Transverse colon (tissue), 3 donors: ENCODE data around the gene HIPK4.

ENCODE experiments used
- POLR2A ChIP-seq: fragments of 450-650 bp; IDR thresholded peaks from one replicate; pipeline ENCODE4 v1.6.1; 2016; ENCODE audit warnings: antibody characterized with exemption, mild to moderate bottlenecking, moderate library complexity
- TF ChIP-seq, protein P1 (sequence below), 5 experiments: fragments of 200-600 bp in 3 of 5; fragments of 450-650 bp in 2 of 5; sonication (generic) in 3 of 5; IDR thresholded peaks; 1 replicate in 2 of 5; 2 replicates in 3 of 5; pipeline ENCODE4 v1.5.1; 2016 to 2017; ENCODE audit warnings: antibody characterized with exemption in 5 of 5, inconsistent platforms in 3 of 5, mild to moderate bottlenecking in 2 of 5, moderate library complexity in 1 of 5

DNA sequence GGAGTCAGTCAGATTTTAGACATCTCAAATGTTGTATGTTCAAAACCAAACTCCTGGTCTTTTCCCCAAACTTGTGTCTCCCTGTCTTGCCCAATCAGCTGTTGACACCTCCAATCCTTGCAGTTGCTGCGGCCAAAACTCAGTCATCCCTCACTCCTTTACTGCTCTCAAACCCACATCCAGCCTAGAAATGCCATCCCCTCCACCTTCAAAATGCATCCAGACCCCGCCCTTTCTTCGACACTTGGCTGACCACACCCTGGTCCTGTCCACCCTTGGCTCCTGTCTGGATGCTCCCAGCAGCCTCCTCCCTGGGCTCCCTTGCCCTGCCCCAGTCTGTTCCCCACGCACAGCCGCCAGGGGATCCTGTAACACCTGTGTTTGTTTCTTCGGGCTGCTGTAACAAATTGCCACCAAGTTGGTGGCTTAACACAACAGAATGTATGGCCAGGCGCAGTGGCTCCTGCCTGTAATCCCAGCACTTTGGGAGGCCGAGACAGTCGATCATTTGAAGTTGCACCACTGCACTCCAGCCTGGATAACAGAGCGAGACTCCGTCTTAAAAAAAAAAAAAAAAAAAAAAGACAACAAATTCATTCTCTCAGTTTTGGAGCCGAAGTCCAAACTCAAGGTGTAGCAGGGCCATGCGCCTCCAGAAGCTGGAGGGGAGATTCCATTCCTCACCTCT lies 29.8 kb downstream of the HIPK4 start:
- TF ChIP-seq, protein P1, sequence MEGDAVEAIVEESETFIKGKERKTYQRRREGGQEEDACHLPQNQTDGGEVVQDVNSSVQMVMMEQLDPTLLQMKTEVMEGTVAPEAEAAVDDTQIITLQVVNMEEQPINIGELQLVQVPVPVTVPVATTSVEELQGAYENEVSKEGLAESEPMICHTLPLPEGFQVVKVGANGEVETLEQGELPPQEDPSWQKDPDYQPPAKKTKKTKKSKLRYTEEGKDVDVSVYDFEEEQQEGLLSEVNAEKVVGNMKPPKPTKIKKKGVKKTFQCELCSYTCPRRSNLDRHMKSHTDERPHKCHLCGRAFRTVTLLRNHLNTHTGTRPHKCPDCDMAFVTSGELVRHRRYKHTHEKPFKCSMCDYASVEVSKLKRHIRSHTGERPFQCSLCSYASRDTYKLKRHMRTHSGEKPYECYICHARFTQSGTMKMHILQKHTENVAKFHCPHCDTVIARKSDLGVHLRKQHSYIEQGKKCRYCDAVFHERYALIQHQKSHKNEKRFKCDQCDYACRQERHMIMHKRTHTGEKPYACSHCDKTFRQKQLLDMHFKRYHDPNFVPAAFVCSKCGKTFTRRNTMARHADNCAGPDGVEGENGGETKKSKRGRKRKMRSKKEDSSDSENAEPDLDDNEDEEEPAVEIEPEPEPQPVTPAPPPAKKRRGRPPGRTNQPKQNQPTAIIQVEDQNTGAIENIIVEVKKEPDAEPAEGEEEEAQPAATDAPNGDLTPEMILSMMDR (IDR thresholded peaks at IDR 0.05) = no peak
- no peak for TF ChIP-seq POLR2A
